Kidney (tissue), 14 donors: Measurements from ENCODE around the gene ANGPTL2. TPM values are rescaled to one million over a fixed set of nuclear protein-coding genes. Genes with fewer than 3 reads are reported as not detected.

ENCODE experiments used
- DNase-seq, 5 donors: peaks; one replicate each; pipeline ENCODE4 v3.0.0-alpha.2; 2013 to 2020
- FAIRE-seq: peaks from 2 replicates; lab custom pipeline; 2012; peaks lifted over from hg19 to GRCh38; lab: Jason Lieb, UNC
- H3K27ac ChIP-seq, 2 donors: one replicate each; pipeline ENCODE4 v1.7.0; 2013; ENCODE audit warnings: low read depth in 2 of 2, low read length in 2 of 2, inconsistent platforms in 1 of 2
- H3K27me3 ChIP-seq: one replicate; pipeline ENCODE4 v1.7.1; 2013; ENCODE audit warnings: low read length, inconsistent platforms; ENCODE audit not compliant: control insufficient read depth, insufficient read depth
- H3K36me3 ChIP-seq, 3 donors: one replicate each; pipeline versions ENCODE4 v1.7.0 to v1.7.1; 2013; ENCODE audit warnings: low read length in 3 of 3, control low read depth in 1 of 3, inconsistent platforms in 1 of 3; ENCODE audit not compliant: insufficient read depth in 3 of 3, control insufficient read depth in 2 of 3
- H3K4me1 ChIP-seq, 3 donors: one replicate each; pipeline versions ENCODE4 v1.7.0 to v1.7.1; 2013; ENCODE audit warnings: low read length in 3 of 3, inconsistent platforms in 1 of 3, low read depth in 1 of 3; ENCODE audit not compliant: control insufficient read depth in 2 of 3, insufficient read depth in 2 of 3
- H3K4me3 ChIP-seq, 3 donors: one replicate each; pipeline versions ENCODE4 v1.7.0 to v1.8.1; 2013; ENCODE audit warnings: low read length in 3 of 3, control low read depth in 1 of 3, inconsistent platforms in 1 of 3
- H3K9ac ChIP-seq, 3 donors: one replicate each; pipeline versions ENCODE4 v1.7.0 to v1.7.1; 2013; ENCODE audit warnings: low read length in 3 of 3, control low read depth in 1 of 3, inconsistent platforms in 1 of 3
- H3K9me3 ChIP-seq, 3 donors: one replicate each; pipeline versions ENCODE4 v1.7.0 to v1.7.1; 2013; ENCODE audit warnings: low read length in 3 of 3, control low read depth in 1 of 3, inconsistent platforms in 1 of 3; ENCODE audit not compliant: control insufficient read depth in 2 of 3, insufficient read depth in 1 of 3
- CTCF ChIP-seq: IDR thresholded peaks from 3 replicates; pipeline ENCODE4 v1.5.1; 2012; ENCODE audit warnings: mild to moderate bottlenecking, moderate library complexity, borderline replicate concordance; ENCODE audit not compliant: insufficient read depth; ENCODE audit errors: extremely low read depth
- intact Hi-C: fragments of 100-400 bp; cut with DNase I; formaldehyde crosslinking; loops from one replicate; pipeline ENCODE4 v1.11.1; 2022
- polyA plus RNA-seq: library from polyadenylated mRNA; stranded (reverse); fragments of 350-450 nt; fragmentation: Illumina TruSeq; extraction: RNeasy Lipid Tissue Mini Kit (QIAGEN cat#74804); gene quantifications from one replicate; pipeline ENCODE4 v1.2.3, GENCODE V29; 2014; ENCODE audit warnings: low read depth, low replicate concordance; ENCODE audit not compliant: insufficient read depth
- total RNA-seq: library from RNA; stranded (reverse); fragmentation: NEBNext Ultra II Directional; extraction: Animal tissue kit (Norgen Biotek cat#: 25700); gene quantifications from one replicate; pipeline ENCODE4 v1.2.1, GENCODE V29; 2021
- donor health status: control.
- donor health status: control.
- donor health status: control.
- donor health status: control.
- donor health status: control.
- donor health status: DM: yes; HTN: yes; CAD: no.
- donor health status: Normal renal cell carcinoma (clear cell type).

The ANGPTL2 gene
- total and polyA plus RNA-seq, 2 donors from 2014 or later: 4.3 to 12.4 TPM

DNA sequence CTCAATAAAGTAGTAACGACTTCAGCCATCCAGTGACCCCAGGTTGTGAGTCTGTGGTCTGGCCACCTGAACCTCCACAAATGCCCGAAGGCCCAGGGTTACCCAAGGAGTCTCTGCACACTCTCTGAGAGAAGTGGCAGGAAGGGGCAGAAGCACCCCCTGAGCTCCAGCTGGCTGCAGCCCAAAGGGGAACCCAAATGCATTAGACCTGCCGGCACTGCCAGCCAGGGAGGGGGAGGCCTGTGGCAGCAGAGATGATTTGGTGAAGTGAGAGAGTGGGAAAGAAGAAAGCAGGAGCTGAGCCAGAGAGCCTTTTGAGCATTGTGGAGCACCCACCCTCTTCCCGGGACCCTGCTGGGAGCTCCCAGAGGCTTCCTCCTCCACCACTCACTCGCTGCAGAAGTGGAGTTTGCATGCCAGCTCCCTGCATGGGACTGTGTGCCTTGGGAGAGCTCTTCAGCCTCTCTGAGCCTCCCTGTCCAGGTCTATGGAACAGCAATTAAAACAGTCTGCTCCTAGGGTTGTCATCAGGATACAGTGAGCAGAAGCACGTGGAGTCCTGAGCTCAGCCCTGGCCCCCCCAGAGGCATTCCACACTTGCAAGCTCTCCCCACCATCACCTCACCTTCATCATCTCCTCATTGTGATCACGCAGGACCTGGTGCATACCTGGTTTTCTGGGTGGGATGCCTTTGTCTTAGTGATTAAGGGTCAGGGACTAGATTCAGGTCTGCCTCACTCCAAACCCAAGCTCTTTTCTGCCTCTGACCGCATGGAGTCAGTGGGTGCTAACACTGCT, 13.8 kb upstream of the ANGPTL2 start:
- H3K9me3 ChIP-seq: no peaks in the 10 kb centered on the region
- H3K4me3 ChIP-seq: no peak overlapping the region
- FAIRE-seq: no peak
- H3K4me1 ChIP-seq: peaks cover 0 to 10% (median 4%) of the 10 kb centered on the region in 3 donors
- H3K9ac ChIP-seq: no peak overlapping the region
- TF ChIP-seq CTCF: no peak
- intact Hi-C loops: no loop called here
- no peaks in the 10 kb centered on the region for H3K36me3 ChIP-seq
- peak in 3 of 5 donors; percentile 3 to 45 (median 18) for DNase-seq
- no peak overlapping the region for H3K27ac ChIP-seq
- H3K27me3 ChIP-seq: no peaks in the 10 kb centered on the region

DNA sequence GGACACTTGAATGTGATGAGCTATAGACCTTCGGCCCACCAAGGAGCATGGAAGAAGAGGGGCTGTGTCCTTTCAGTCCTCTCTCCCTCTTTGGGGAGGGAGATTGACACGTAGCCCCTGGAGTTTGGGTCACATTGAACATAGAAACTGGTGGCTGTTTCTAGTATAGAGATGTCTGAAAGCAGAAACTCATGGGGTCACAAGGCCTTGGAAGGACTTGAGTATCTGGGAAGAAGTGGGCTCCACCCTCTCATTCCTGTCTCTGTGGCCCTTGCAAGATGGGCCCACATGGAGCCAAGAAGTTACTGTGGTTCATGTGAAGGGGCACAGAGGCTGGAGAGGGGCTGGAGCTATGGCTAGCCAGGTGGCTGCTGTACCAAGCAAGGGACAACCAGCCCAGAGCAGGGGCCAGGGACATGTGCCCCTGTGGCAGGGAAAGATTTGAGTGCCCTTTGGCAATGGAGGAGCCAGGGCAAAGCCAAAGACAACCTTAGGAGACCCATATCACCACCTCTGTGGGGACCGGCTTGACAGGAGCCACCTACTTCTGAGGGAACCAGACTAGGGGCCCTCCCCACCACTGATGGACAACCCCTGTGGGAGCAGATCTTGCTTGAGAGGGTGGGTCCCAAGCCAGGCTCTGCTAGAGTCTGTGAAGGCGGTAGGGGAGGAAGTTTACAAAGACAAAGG, 12.8 kb upstream of the ANGPTL2 start:
- peaks cover 0 to 10% (median 4%) of the 10 kb centered on the region in 3 donors for H3K4me1 ChIP-seq
- no peak for FAIRE-seq
- no peak overlapping the region for H3K4me3 ChIP-seq
- intact Hi-C loops: no loop called here
- H3K36me3 ChIP-seq: no peaks in the 10 kb centered on the region
- DNase-seq: peak in 2 of 5 donors; percentile 6 to 18
- no peak overlapping the region for H3K9ac ChIP-seq
- H3K9me3 ChIP-seq: no peaks in the 10 kb centered on the region
- no peaks in the 10 kb centered on the region for H3K27me3 ChIP-seq
- TF ChIP-seq CTCF: no peak
- no peak overlapping the region for H3K27ac ChIP-seq

- DNase-seq (peak in 4 of 5 donors; percentile 13 to 71 (median 56)), FAIRE-seq (no peak)
- Histone ChIP-seq H3K4me3 (no peak overlapping the region), H3K36me3 (no peaks in the 10 kb centered on the region), H3K4me1 (peaks cover 0 to 10% (median 4%) of the 10 kb centered on the region in 3 donors), H3K9ac (no peak overlapping the region), H3K27me3 (no peaks in the 10 kb centered on the region), H3K9me3 (no peaks in the 10 kb centered on the region), H3K27ac (peak overlapping the region in 1 of 2 donors; percentile 20)
- TF ChIP-seq CTCF: no peak
- intact Hi-C loops: no loop called here
Measured at GRCh38 chr9:127133739-127134167, 11.3 kb upstream of the ANGPTL2 start.
